ENCODE measurements around the gene AGFG2.

AGFG2 gene

DNA sequence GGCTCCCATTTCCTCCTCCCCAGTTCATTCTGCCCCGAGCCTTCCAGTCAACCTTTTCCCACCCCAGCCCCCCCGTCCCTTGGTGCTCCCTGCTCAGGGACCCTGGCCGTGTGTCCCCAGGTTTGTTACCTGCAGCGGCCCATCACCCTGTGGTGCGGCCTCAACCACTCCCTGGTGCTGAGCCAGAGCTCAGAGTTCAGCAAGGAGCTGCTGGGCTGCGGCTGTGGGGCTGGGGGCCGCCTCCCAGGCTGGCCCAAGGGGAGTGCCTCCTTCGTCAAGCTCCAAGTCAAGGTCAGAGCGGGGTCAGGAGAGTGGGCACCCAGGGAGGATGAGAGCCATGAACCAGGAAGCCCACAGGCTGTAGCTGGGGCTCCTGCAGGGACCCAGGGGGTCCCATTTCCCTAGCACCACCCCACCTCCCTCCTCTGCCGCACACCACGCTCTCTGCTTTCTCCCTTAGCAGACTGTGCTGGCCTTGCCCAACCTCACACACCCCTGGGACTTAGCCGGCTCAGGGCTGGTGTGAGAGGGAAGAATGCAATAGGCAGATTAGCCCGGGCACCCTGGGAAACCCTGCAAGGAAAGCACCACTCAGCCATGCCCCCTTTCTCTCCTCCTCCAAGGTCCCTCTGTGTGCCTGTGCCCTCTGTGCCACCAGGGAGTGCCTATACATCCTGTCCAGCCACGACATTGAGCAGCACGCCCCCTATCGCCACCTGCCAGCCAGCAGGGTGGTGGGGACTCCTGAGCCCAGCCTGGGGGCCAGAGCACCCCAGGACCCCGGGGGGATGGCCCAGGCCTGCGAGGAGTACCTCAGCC is 61.1 kb downstream of the AGFG2 start:
- in situ Hi-C loops (cut with HindIII; ENCODE audit: low pct_ligation_motif_present, low pct_unique_long_range_greater_than_20kb, low sequenced_read_pairs), result no loop called here
- DNase-seq, result no peak

DNA sequence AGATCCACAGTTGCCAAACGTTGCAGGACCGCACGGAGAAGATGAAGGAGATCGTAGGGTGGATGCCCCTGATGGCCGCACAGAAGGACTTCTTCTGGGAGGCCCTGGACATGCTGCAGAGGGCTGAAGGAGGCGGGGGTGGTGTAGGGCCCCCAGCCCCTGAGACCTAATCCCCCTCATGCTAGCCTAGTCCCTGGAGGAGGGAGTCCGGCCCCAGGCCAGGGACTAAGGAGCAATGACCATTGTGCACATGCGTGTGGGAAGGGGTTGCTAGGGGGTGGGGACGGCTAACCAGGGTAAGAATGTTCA is 61.7 kb downstream of the AGFG2 start:
- DNase-seq, result no peak
- in situ Hi-C loops (cut with HindIII; ENCODE audit: low pct_ligation_motif_present, low pct_unique_long_range_greater_than_20kb, low sequenced_read_pairs), result no loop called here

DNA sequence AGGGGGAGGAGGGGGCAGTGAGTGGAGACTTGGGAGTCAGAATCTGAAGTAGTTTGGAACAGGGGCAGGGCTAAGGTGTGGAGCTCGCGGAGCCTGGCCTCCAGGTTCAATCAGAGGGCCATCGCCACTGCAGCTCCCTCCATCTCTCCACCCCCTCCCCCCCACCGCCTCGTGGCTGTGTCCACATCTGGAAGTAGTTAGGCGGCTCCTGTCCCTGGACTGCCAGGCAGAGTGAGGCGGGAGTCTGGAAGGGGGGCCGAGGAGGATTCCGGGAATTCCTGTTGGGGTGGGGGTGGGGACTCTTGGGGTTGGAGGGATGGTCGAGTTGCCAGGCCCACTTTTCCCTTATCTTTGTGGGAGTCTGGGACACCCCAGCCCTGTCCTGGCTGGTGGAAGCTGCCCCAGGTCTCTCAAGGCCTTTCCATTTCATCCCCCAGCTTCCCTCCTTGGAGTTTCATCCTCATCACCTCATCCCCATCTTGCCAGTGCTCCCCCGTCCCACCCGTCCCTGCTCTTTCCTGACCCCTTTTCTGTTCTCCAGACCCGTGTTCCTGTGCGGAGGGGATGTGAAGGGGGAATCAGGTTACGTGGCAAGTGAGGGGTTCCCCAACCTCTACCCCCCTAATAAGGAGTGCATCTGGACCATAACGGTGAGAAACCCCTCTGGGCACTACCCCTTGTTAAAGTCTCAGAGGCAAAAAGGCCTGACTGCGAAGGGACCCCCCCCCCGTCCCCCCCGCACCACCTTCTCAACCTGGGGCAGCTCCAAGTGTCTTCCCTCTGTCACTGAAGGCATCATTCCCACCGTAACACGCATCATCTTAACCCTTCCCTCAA is 64.1 kb downstream of the AGFG2 start:
- DNase-seq, result no peak
- in situ Hi-C loops (cut with HindIII; ENCODE audit: low pct_ligation_motif_present, low pct_unique_long_range_greater_than_20kb, low sequenced_read_pairs), result no loop called here

DNA sequence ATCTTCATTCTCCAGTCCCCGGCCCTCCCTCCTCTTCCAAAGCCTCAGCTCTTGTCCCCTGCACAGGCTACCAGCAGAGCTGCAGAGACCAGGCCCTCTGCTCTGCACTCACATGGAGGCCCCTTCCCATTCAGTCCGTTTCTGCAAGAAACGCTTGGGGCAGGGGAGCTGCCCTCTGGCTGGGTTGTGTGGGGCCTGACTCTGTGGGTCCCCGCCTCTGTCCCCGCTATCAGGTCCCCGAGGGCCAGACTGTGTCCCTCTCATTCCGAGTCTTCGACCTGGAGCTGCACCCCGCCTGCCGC is 64.7 kb downstream of the AGFG2 start:
- no peak for DNase-seq
- in situ Hi-C loops (cut with HindIII; ENCODE audit: low pct_ligation_motif_present, low pct_unique_long_range_greater_than_20kb, low sequenced_read_pairs), result no loop called here

DNA sequence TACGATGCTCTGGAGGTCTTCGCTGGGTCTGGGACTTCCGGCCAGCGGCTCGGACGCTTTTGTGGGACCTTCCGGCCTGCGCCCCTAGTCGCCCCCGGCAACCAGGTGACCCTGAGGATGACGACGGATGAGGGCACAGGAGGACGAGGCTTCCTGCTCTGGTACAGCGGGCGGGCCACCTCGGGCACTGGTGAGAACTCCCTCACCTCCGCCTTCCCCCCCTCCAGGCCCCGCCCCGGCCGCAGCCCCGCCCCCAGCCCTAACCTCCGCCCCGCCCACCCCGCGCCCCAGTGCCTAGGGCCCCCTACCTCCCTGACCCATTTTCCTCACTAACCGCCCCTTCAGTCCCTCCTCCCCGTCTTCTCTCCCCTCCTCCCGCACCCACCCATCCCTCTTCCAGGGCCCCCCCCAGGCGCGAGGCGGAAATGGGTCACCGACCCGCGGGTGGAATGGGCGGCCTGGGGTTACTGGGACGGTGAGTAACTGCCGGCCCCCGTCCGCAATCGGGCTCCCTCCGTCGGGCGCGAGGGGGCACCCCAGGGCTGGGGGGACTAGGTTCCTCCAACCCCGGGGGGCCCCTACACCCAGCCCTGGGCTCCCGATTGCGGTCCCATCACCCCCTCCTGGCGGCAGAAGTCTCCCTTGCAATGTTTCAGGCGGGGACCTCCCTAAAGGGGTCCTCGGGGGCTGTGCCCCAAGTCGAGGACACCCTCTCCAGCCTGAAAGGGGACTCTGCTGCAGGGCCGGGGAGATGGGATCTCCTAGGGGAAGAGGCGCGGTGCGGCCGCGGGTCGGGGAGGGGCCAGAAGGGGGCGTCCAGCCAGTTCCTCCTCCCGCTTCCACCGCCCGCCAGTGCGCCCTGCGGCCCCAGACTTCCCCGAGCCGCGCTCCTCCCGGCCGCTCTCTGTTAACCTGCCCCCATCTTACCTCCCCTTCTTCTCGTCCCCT is 65.3 kb downstream of the AGFG2 start:
- in situ Hi-C loops (cut with HindIII; ENCODE audit: low pct_ligation_motif_present, low pct_unique_long_range_greater_than_20kb, low sequenced_read_pairs), result no loop called here
- peak; percentile 85 for DNase-seq

DNA sequence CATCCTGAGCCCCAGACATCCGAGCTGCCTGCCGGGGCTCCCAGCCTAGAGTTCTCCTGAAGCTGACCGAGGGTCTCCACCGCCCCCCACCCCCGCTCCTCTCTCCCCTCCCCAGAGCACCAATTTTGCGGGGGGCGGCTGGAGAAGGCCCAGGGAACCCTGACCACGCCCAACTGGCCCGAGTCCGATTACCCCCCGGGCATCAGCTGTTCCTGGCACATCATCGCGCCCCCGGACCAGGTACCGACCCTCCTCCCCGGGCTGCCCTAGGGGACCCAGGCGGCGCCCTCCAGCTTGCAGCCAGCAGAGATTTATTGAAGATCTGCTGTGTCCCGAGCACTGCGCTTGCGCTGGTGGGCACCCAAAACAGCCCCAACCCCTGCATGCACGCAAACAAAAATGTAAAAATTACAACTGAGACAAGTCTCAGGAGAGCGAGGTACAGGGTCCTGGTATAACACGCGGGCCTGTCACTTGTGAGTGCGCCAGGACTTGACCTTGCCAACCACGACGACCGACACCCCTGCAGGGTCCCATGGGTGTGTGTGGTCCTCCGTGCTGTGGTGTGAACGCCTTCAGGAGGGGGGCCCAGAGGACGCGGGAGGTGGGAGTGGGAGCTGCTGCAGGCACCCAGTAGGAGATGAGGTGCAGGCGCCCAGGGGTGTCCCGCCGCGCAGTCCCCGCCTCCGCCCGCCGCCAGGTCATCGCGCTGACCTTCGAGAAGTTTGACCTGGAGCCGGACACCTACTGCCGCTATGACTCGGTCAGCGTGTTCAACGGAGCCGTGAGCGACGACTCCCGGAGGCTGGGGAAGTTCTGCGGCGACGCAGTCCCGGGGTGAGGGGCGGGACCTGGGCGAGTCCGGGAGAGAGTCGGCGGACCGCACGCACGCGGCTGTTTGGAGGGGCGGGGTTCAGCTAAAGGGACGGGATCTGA is 66.2 kb downstream of the AGFG2 start:
- peak; percentile 45 for DNase-seq
- in situ Hi-C loops (cut with HindIII; ENCODE audit: low pct_ligation_motif_present, low pct_unique_long_range_greater_than_20kb, low sequenced_read_pairs), result no loop called here

DNA sequence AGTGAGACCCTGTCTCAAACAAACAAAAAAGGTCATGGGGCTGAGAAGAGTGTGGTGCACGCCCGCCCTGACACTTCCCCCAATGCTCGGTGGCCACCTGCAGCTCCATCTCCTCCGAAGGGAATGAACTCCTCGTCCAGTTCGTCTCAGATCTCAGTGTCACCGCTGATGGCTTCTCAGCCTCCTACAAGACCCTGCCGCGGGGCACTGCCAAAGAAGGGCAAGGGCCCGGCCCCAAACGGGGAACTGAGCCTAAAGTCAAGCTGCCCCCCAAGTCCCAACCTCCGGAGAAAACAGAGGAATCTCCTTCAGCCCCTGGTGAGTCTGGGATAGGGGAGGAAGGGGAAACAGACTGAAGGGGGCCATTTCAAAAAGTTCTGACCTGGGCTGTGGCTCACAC is 67.3 kb downstream of the AGFG2 start:
- in situ Hi-C loops (cut with HindIII; ENCODE audit: low pct_ligation_motif_present, low pct_unique_long_range_greater_than_20kb, low sequenced_read_pairs), result no loop called here
- DNase-seq, result no peak

DNA sequence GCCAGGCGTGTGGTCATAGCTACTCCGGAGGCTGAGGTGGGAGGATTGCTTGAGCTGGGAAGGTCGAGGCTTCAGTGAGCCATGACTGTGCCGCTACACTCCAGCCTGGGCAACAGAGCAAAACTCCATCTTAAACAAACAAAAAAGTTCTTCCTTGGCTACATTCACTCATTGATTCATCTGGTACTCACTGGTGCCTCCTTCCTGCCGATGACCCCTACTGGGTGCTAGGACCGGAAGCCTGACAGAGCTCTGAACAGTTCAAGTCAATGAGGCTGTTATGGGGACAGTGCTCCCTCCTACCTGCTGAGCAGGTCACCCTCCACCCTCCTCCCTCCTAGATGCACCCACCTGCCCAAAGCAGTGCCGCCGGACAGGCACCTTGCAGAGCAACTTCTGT is 68.1 kb downstream of the AGFG2 start:
- in situ Hi-C loops (cut with HindIII; ENCODE audit: low pct_ligation_motif_present, low pct_unique_long_range_greater_than_20kb, low sequenced_read_pairs), result no loop called here
- no peak for DNase-seq

DNA sequence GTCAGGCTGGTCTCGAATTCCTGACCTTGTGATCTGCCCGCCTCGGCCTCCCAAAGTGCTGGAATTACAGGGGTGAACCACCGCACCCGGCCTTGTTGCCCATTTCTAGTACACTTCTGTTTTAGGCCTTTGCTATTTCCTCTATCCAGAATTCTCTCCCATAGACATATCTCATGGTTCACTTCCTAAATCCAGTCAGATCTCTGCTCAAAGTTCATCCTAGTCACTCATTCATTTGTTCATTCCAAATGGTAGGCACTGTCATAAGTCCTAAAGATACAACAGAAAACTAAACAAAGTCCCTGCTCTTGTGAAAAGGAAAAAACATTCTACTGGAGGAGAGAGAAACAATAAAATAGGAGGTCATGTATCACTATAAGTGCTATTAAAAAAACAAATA is 71.0 kb downstream of the AGFG2 start:
- in situ Hi-C loops (cut with HindIII; ENCODE audit: low pct_ligation_motif_present, low pct_unique_long_range_greater_than_20kb, low sequenced_read_pairs), result no loop called here
- no peak for DNase-seq

DNA sequence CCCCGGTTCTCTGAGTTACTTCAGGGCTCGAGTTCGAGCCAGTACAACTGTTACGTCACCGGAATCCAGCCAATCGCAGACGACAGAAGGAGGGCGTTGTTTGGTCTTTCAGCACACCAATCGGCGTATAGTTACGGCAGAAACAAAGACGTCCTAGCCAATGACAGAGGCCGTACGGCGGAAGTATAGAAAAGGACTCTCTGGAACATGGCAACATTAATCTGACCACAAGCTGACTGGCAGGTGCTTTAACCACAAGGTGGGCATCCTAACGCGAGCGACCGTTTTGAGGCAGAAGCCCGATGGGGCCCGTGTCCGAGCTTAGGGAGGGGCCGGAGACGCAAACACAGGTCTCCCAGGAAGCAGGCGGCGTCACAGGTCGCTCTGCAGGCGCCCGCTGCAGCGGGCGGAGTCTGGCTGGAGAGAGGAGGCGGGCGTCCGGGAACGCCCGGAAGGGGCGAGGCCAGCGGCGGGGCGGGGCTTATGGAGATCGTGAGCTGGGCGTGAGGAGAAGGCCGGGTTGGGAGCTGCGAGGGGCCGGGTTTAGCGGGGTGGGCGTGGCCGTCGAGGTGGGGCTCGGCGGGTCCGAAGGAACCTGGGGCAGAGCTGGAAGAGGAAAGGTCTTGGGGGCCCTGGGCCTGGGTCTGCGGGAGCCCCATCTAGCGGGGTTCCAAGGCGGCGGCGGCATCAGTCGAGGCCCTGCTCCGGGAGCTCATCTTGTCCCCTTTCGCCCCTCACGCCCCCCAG is 73.2 kb downstream of the AGFG2 start, which contains the start of gene MOSPD3:
TSS of gene MOSPD3 (plus strand) at position 558 of the 747 bp plus-strand sequence. CDS start 252 bp downstream, outside the sequence.
- in situ Hi-C loops (cut with HindIII; ENCODE audit: low pct_ligation_motif_present, low pct_unique_long_range_greater_than_20kb, low sequenced_read_pairs), result no loop called here

DNA sequence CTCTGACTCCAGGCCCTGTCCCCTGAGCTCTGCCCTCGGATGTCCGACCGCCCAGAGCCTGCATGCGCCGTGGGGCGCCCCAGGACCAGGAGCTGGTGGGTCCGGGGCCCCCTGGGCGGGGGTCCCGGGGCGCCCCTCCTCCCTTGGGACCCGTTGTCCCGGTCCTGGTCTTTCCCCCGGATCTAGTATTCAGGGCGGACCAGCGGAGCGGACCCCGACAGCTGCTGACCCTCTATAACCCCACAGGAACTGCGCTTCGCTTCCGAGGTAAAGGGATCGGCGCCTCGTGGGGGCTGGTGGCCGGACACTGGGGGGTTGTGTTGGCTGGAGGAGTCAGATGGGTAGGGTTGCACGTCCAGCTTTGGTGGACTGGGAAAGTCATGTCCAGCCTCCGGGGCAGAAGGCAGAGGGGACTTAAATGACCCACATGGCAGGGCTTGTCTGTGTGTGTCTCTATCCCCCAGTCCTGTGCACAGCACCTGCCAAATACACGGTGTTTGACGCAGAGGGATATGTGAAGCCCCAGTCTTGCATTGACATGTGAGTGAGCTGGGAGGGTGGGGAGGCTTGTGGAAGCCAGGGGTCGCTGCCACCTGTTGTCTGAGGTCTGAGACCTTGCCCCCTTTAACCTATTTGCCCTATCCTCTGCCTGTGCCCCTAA is 73.9 kb downstream of the AGFG2 start:
- DNase-seq, result no peak
- in situ Hi-C loops (cut with HindIII; ENCODE audit: low pct_ligation_motif_present, low pct_unique_long_range_greater_than_20kb, low sequenced_read_pairs), result no loop called here

More for the DNA sequence above, 73.2 kb downstream of the AGFG2 start, which contains the start of gene MOSPD3:
- DNase-seq, result peak; percentile 100

DNA sequence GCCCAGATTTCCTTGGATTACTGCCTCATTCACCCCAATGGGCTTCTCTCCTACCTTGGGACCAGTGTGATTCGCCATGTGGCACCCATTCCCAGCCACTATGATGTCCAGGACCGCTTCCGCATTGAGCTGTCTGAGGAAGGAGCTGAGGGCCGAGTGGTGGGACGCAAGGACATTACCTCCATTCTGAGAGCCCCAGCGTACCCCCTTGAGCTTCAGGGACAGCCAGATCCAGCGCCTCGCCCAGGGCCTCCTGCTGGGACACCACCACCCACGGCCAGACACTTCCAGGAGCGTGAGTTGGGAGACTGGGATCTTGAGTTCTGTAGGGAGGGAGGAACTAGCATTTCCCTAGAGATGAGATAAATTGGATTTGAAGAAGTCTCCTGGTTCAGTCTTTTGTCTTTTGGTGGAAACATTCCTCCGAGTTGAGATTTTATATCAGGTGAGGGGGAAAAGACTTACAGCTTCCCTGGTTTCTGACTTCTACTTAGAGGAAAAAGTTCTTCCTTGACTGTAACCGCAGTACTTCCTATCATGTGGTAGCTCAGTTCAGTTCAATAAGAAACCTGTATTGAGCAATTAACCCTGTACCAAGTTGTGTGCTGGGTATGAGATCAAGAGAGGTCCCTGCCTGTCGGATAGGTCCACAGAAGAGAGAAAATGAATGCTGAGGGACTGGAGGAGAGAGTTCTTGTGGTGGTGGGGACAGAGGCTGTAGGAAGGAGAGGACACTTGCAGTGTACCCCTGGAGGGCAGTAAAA is 74.6 kb downstream of the AGFG2 start:
- in situ Hi-C loops (cut with HindIII; ENCODE audit: low pct_ligation_motif_present, low pct_unique_long_range_greater_than_20kb, low sequenced_read_pairs), result no loop called here
- DNase-seq, result no peak

DNA sequence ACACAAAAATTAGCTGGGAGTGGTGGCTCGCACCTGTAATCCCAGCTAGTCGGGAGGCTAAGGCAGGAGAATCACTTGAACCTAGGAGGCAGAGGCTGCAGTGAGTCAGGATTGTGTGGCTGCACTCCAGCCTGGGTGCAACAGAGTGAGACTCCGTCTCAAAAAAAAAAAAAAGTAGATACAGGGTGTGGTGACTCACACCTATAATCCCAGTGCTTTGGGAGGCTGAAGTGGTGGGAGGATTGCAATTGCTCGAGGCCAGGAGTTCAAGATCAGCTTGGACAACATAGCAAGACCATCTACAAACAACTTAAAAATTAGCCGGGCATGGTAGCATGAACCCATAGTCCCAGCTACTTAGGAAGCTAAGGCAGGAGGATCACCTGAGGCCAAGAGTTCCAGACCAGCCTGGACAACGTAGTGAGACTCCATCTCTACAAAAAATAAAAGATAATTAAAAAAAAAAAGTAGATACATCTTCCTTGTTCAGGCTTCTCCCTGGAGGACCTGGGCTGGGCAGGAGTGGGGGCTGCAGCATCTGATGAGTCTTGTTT is 75.4 kb downstream of the AGFG2 start:
- in situ Hi-C loops (cut with HindIII; ENCODE audit: low pct_ligation_motif_present, low pct_unique_long_range_greater_than_20kb, low sequenced_read_pairs), result no loop called here

More for the DNA sequence above, 75.4 kb downstream of the AGFG2 start:
- no peak for DNase-seq

All from ACHN (cell line).